Nephron (organoid): ENCODE results near the gene TRMU.
"Not testable (repeated sequence)": the region's sequence is repeated elsewhere in the genome, so short reads cannot be mapped to it uniquely, and the experiment has no call there.

Source experiments
- H3K27ac Mint-ChIP-seq, 3 experiments: 2 replicates each; pipeline ENCODE4 v1.8.0; 2020; ENCODE audit warnings: mixed read lengths in 3 of 3, mild to moderate bottlenecking in 2 of 3, moderate library complexity in 1 of 3
- H3K27me3 Mint-ChIP-seq: 2 replicates; pipeline ENCODE4 v1.8.0; 2021; ENCODE audit warnings: low read depth, mild to moderate bottlenecking, moderate library complexity, mixed read lengths
- H3K36me3 Mint-ChIP-seq: 2 replicates; pipeline ENCODE4 v1.8.0; 2020; ENCODE audit warnings: low read depth, mixed read lengths
- H3K4me1 Mint-ChIP-seq: 2 replicates; pipeline ENCODE4 v1.8.0; 2020; ENCODE audit warnings: mixed read lengths
- H3K4me3 Mint-ChIP-seq, 3 experiments: 2 replicates each; pipeline ENCODE4 v1.8.0; 2020; ENCODE audit warnings: mild to moderate bottlenecking in 3 of 3, mixed read lengths in 3 of 3, moderate library complexity in 2 of 3
- H3K9me3 Mint-ChIP-seq: 2 replicates; pipeline ENCODE4 v1.8.0; 2020; ENCODE audit warnings: mixed read lengths
- TF ChIP-seq, protein P1 (sequence below), 3 experiments: fragments of 200-600 bp; sonication (generic); IDR thresholded peaks; one replicate each; pipeline ENCODE4 v1.5.0; 2021; ENCODE audit warnings: antibody characterized with exemption in 3 of 3; ENCODE audit not compliant: unreplicated experiment in 3 of 3

Gene TRMU

DNA sequence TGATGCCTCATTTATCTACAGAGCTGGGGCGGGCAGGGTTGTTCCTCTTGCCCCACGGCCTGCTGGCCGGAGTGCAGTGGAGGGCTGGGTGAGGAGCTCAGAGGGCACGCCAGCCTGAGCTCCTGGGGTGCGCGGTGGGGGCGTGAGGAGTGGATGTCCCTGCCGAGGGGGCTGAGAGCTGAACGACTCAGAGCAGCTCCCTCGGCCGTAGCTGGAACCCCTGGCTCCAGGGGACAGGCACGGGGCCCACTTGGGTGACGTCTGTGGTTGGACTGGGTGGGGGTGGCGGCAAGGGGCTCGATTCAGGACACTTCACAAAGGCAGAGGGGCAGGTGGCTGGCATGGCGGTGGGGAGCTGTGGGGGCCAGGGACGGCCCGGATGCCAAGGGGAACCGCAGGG lies 62.4 kb downstream of the TRMU start:
- no peaks in the 10 kb centered on the region for H3K9me3 Mint-ChIP-seq
- no peaks in the 10 kb centered on the region for H3K36me3 Mint-ChIP-seq
- TF ChIP-seq, protein P1, sequence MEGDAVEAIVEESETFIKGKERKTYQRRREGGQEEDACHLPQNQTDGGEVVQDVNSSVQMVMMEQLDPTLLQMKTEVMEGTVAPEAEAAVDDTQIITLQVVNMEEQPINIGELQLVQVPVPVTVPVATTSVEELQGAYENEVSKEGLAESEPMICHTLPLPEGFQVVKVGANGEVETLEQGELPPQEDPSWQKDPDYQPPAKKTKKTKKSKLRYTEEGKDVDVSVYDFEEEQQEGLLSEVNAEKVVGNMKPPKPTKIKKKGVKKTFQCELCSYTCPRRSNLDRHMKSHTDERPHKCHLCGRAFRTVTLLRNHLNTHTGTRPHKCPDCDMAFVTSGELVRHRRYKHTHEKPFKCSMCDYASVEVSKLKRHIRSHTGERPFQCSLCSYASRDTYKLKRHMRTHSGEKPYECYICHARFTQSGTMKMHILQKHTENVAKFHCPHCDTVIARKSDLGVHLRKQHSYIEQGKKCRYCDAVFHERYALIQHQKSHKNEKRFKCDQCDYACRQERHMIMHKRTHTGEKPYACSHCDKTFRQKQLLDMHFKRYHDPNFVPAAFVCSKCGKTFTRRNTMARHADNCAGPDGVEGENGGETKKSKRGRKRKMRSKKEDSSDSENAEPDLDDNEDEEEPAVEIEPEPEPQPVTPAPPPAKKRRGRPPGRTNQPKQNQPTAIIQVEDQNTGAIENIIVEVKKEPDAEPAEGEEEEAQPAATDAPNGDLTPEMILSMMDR (IDR thresholded peaks at IDR 0.05; ENCODE audit: unreplicated experiment in 3 of 3): no peak
- H3K4me1 Mint-ChIP-seq: no peaks in the 10 kb centered on the region
- no peak overlapping the region for H3K27ac Mint-ChIP-seq
- no peak overlapping the region for H3K4me3 Mint-ChIP-seq
- no peaks in the 10 kb centered on the region for H3K27me3 Mint-ChIP-seq

DNA sequence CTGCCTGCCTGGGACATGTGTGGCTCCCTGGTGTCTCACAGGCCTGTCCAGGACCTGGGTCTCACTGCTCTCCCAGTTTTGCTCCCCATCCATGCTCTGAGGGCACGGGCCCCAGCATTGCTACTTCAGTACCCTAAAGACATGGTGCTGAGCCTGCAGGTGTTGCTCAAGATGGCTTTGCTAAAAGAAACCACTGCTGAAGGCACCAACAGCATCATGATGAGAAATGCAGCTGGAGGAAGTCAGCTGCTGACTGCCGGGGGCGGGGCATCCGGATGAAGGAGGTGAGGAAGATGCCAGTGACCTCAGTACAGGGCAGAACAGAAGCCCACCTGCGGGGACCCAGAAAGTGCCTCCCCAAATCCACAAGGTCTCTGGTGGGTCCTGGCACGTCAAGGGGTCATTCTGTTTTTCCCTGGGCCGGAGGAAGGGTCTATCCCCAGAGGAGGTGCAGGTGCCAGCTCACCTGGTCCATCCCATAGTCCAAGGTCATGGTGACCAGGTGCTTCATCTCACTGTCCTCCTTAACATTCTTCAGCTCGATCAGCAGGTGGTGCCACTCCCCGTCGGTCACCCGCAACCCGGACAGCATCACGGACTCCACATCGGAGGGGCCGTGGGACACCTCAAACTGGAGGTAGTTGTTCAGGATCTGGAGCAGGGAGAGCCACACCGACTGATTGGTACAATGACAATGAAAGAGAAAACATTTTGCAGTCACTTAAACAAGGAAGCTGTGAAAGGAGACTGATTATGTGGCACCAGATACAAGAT lies 63.9 kb downstream of the TRMU start:
- Mint-ChIP-seq H3K27me3 (no peaks in the 10 kb centered on the region), H3K4me1 (no peaks in the 10 kb centered on the region), H3K4me3 (no peak overlapping the region), H3K9me3 (no peaks in the 10 kb centered on the region), H3K27ac (no peak overlapping the region), H3K36me3 (no peaks in the 10 kb centered on the region)
- TF ChIP-seq, protein P1 (IDR thresholded peaks at IDR 0.05; ENCODE audit: unreplicated experiment in 3 of 3): no peak

DNA sequence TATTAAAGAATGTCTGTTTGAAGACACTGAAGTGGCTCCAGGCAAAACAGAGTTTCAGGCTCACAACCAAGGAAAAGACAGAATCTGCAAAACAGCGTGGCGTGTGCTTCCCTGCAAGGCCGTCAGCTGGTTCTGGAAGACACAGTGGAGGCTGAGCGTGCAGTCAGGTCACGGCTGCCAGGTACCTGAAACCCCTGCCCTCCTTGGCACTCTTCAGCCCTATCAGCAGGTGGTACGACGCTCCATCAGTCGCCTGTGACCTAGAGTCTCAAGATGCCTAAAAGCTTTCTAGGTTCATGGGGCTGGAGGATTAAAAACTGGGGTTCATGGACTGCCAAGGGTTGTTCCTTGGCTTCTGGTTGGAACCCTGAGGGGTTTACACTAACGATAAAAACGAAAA lies 65.9 kb downstream of the TRMU start:
- H3K4me3 Mint-ChIP-seq: no peak overlapping the region
- TF ChIP-seq, protein P1 (IDR thresholded peaks at IDR 0.05; ENCODE audit: unreplicated experiment in 3 of 3): no peak
- H3K36me3 Mint-ChIP-seq: no peaks in the 10 kb centered on the region
- H3K9me3 Mint-ChIP-seq: no peaks in the 10 kb centered on the region
- H3K27ac Mint-ChIP-seq: no peak overlapping the region
- no peaks in the 10 kb centered on the region for H3K4me1 Mint-ChIP-seq
- H3K27me3 Mint-ChIP-seq: no peaks in the 10 kb centered on the region

DNA sequence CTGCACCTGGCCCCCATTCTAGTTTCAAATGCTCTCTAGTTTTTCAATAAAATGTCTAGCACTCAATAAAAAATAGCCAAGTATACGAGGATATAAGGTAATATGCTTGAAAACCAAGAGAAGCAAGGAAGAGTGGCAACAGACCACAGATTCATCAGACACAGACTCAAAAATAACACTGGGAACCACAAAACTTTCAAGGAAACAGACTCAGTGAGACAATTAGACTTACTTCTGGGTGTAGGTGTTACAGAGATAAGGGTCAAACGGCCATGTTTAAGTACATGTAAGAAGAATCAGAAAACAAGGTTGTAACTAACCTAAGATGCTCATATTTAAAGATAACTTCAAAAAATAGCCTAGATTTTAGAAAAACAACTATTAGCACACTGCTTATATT lies 67.0 kb downstream of the TRMU start:
- TF ChIP-seq, protein P1 (IDR thresholded peaks at IDR 0.05; ENCODE audit: unreplicated experiment in 3 of 3): no peak
- no peak overlapping the region for H3K4me3 Mint-ChIP-seq
- no peaks in the 10 kb centered on the region for H3K4me1 Mint-ChIP-seq
- no peak overlapping the region for H3K27ac Mint-ChIP-seq
- H3K9me3 Mint-ChIP-seq: no peaks in the 10 kb centered on the region
- no peaks in the 10 kb centered on the region for H3K36me3 Mint-ChIP-seq
- H3K27me3 Mint-ChIP-seq: no peaks in the 10 kb centered on the region

DNA sequence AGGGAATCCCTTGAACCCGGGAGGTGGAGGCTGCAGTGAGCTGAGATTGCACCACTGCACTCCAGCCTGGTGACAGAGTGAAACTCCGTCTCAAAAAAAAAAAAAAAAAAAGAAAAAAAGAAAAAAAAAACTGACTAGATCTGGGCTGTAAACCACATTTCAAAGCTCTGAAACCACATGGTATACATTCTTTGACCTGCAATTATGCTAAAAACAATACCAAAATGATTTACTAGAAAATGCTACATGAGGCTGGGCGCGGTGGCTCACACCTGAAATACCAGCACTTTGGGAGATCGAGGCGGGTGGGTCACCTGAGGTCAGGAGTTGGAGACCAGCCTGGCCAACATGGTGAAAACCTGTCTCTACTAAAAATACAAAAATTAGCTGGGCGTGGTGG lies 68.4 kb downstream of the TRMU start:
- H3K4me1 Mint-ChIP-seq, H3K27ac Mint-ChIP-seq, H3K9me3 Mint-ChIP-seq, H3K4me3 Mint-ChIP-seq, H3K36me3 Mint-ChIP-seq, H3K27me3 Mint-ChIP-seq: not testable (repeated sequence)

DNA sequence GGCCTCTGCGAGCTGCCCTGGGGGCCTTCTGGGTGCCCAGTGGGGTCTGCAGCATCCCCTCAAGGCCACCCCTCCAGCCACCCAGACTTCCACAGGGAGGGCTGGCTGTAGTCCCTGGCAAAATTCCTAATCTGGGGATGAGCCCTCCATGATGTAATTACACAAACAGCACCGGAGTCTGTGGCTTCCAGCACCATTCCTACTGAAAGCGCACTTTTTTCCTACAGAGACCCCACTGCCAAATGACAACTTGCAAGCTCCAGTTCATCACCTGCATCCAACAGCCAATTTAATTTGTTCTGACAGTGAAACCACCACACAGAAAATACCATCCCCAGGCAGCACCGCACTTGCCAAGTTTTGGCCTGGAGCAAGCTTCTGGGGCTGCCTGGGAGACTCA lies 70.4 kb downstream of the TRMU start:
- H3K36me3 Mint-ChIP-seq: no peaks in the 10 kb centered on the region
- H3K27ac Mint-ChIP-seq: no peak overlapping the region
- H3K9me3 Mint-ChIP-seq: no peaks in the 10 kb centered on the region
- no peak overlapping the region for H3K4me3 Mint-ChIP-seq
- TF ChIP-seq, protein P1 (IDR thresholded peaks at IDR 0.05; ENCODE audit: unreplicated experiment in 3 of 3): no peak
- H3K27me3 Mint-ChIP-seq: no peaks in the 10 kb centered on the region
- no peaks in the 10 kb centered on the region for H3K4me1 Mint-ChIP-seq
